GM21528 (cell line): ENCODE data around the gene RPL3.

ENCODE experiments used
- ATAC-seq: cut with Tn5 transposase; IDR thresholded peaks from one replicate; pipeline ENCODE4 v1.9.1; 2021; ENCODE audit warnings: mild to moderate bottlenecking, moderate library complexity; ENCODE audit not compliant: unreplicated experiment, low FRiP score

The RPL3 gene

DNA sequence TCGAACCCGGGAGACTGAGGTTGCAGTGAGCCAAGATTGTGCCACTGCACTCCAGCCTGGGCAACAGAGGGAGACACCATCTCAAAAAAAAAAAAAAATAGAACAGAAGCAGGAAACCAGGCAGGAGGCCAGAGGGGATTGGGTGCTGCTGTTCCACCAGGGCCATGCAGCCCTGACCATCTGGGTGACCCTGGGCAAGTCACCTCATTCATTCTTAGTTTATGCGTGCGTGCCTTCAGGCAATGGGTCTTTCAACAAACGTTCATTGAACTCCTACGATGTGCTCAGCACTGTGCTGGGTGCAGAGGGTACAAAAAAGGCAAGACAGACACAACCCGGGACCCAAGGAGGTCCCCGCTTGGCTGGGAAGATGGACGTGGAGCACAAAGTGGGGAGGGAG is 18.3 kb downstream of the RPL3 start:
- ATAC-seq, result no peak

DNA sequence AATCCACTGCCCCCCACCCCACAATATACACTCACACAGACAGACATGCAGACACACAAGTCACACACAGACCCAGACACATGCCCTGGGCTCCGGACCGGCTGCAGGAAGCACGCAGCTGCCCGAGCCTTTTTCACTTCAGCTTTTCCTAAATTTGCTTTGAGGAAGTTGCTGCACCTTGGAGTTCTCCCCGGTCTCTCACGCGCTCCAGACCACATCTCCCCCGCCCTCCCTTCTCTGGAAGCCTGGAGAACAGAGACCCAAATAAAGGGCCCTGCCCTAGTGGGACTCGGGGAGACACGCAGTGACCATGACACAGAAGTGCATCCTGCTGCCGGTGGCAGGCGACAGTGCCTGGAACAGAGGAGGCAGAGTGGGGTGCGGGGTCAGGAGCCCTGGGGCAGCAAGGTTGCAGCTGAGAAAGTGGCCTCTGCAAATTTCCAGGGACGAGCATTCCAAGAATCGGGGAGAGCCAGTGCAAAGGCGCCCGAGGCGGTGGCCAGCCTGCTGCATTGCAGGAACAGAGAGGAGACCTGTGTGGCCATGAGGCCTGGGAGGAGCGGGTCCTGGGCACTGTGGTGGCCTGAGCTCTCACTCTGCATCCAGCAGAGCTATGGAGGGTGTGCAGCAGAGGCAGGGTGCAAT is 19.1 kb downstream of the RPL3 start:
- ATAC-seq, result no peak

DNA sequence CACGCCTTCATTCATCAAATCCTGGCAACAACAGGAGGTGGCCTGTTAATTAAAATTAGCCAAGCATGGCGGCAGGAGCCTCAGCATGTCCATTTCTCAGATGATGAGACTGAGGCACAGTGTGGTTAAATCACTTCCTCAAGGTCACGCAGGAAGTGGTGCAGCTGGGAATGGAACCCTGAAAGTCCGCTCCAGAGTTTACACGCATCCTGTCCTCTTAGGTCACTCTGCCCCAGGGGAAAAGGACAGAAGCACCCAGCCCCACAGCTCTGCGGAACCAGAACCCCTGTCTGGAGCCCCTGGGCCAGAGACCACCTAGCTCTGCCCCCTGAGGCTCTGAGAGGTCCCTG is 19.6 kb downstream of the RPL3 start:
- no peak for ATAC-seq

DNA sequence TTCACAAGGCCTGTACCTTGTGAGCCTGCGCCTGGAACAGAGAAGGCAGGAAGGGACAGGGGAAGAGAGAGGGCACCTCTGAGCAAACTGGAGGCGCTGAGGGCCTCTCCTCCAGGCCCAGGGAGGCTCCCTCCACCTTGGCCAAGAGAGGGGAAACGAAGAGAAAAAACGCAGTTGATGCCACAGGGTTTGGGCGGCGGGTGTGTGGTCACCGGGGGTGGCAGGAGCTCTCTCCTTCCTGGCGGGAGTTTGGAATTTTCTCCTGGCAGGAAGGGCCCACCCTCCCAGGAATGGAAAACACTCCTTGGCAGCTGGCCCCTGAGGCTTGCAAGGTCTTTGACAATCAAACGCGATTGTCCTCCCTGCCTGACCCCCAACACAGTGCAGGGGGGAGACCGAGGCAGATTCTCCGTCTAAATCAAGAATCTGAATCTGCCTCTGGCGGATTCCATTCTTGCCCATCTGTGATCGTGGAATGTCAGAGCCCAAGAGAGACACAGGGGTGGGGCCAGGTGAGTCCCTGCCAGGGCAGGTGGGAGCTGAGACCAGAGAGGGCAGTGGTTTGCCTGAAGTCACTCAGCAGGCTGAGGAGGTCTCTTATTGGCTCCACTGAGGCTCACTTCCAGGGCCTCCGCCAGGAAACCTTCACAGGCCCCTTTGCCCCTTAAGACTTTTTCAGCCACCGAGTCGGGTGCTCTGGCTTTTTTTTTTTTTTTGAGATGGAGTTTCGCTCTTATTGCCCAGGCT is 21.0 kb downstream of the RPL3 start:
- no peak for ATAC-seq

DNA sequence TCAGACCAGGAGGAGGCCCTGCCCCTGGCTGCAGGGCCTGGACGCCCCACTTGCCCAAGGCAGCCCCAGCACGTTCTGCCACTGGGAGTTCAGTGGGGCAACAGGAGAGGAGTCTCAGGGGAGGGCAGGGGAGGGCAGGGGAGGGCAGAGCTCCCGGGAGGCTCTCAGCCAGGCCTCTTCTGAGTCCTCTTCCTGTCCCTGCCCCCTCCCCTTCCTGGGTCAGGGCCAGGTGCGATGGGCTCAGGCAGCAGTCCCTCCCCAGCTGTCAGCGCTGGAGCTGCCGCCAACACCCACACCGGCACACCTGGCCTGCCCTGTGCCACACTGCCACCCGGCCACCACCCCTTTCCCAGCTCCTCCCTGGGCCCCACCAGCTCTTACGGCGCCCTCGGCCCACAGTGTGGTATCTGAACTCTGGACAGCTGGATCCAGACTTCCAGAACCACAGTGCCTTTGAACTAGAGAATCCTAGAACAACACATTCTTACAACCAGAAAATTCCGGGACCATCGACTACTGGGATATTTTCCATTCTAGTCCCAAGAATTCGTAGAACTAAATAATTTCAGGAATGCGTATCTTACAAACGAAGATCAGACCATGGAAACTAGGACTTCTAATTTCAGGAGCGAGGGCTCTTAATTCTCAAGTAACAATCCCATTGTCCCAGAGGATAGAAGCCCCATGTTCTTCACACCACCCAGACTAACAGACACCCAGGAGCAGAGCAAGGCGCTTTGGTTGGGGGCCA is 21.8 kb downstream of the RPL3 start:
- no peak for ATAC-seq

DNA sequence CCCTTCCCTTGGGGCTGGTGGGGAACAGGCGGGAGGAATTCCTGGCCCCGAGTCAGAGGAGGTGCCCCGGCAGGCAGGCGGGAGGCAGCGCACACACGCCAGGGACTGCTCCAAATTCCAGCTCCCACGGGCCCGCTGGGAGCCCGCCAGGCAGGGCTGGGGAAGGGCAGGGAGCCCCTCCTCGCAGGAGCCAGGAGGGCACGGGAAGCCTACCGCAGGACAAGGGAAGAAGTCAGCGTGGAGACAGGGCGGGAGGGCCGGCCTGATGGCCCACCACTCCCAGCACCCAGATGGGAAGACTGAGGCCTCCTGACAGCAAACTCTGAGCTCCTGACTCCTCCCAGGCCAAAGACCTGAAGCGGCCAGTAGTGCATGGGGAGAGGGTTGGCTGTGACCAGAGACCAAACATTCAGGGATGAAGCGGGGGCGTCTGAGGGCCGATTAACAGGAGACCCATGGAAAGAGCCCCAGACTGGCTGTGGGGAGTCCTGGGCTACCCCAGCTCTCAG is 22.4 kb downstream of the RPL3 start:
- no peak for ATAC-seq

DNA sequence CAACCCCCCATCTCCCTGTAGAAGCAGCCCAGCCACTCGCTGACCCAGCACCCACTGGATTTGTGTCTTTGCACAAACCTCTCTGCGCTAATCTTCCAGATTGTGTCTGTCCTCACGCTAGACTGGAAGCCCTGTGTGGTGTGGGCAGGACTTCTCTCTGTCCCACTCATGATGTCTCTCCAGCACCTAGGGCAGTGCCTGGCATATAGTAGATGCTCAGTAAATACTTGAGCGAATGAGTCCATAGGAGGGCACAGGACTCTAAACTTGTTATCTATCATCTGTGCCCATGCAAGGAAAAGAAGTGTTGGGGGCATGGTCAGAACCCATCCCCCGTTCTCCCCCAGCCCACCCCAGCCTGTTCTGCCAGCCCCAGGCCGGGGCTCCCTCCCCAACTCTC is 22.9 kb downstream of the RPL3 start:
- ATAC-seq, result no peak

DNA sequence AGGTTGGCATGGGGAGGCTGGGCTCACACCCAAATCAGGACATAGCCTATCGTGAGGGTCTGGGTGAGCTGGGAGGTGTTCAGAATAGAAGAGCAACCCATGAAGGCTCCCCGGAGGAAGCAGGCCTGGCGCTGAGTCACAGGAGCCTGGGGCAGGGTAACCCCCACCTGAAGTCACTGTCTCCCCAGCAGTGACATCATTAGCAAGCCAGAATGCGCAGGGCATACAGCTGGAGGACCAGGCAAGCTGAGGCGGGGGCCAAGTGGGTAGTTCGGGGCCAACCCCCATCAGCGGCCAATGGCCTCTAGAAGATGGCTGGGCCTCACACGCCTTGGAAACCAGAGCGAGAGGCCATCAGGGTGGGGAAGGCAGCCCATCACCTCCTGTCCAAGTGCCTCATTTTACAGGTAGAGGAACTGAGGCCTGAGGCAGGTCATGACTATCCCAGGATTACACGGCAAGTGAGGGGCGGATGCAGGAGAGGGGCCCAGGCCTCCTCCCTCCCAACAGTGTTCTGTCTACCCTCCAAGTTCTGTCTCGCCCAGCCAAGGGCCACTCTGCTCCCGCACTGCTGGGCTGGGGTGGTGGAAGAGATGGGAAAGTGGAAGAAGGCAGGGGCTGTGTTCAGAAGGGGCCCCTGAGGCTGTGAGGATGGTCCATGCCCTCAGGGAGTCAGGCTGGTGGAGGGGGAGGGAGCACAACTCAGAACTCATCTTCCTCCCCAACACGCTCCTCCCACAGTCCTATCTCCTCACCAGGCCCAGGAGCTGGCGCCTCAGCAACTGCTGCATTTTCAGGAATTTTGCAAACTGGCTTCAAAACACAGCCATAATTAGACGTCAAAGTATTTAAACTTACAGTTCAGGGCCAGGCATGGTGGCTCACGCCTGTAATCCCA is 24.6 kb downstream of the RPL3 start:
- ATAC-seq, result no peak

DNA sequence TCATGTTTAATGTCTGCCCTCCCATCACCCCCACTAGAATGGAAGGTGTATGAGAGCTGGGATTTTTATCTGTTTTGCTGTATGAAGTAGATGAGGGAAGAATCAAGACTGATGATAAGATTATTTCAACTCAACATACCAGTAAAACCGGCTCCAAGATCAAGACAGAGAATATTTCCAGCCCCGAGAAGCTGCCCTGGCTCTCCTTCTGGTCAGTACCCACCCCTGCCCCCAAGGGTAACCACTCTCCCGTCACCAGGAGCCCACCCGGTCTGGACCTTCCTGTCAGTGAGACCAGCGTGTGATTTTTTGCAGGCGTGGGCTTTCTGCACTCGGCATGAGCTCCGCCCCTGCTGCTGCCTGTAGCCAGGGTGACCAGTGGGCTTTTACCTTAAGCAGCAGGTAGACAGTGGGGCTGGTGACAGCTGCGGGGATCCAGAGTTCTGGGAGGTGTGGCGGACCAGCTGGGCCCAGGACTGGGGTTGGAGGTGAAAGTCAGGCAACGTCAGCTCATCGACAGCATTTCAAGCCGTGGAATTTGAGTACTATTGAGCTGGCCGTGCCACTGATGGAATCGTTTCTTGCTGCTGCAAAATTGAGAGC is 25.6 kb downstream of the RPL3 start:
- no peak for ATAC-seq

DNA sequence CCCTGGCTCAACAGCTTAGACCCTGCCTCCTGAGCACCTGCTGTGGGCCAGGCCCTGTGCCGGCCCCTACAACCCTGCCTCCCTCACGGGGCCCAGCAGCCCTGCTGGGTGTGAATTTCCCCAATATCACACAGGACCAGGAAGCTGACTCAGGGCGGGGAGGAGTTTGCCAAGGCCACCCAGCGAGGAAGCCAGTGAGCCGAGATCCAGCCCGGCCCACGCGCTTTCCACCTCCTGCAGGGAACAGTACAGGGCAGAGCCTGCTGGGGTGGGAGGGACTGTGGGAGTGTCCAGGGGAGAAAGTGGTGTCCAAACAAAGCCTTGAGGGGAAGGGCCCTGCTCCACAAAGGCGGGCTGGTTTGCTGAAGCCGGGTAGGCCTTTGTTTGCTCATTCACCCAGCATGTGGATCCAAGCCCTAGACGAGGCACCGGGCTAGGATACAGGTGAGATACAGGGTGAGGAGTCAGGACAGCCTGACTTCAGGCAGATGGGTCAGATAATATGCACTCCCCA is 26.8 kb downstream of the RPL3 start:
- no peak for ATAC-seq

DNA sequence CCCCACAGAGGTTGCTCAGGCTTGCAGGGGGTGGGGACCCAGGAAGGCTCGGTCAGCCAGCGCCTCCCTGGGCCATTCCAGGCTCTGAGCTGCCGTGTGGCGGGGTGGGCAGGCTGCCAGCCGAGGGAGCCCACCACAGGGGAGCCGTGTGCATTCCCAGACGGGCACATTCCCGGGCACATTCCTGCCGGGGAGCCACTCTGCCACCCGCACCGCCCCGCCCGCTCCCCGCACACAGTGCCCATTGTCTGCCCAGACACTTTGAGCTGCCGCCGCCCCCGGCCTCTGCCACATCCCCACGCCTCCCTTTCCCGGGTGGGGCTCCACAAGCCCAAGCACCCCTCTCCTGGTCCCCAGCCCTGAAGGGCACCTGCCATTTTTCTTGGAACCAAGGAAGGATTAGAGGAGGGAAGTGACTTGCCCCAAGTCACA is 27.4 kb downstream of the RPL3 start:
- ATAC-seq, result no peak

DNA sequence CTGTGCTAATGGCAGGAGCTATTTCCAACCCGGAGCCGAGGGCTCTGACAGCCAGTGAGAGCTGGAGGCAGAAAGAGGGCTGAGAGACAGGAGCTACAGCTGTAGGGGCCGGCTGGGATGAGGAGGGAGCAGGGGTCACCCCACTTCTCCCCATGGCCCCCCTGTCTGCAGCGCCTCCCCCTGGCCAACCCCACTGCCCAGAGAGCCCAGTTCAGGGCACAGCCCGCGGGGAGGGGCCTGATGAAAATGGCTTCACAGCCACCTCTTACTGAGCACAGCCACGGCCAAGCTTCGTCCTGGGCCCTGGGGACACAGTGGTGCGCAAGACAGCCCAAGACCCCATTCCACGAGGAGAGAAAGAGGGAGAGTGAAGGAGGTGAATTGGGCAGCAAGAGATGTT is 27.9 kb downstream of the RPL3 start:
- no peak for ATAC-seq

DNA sequence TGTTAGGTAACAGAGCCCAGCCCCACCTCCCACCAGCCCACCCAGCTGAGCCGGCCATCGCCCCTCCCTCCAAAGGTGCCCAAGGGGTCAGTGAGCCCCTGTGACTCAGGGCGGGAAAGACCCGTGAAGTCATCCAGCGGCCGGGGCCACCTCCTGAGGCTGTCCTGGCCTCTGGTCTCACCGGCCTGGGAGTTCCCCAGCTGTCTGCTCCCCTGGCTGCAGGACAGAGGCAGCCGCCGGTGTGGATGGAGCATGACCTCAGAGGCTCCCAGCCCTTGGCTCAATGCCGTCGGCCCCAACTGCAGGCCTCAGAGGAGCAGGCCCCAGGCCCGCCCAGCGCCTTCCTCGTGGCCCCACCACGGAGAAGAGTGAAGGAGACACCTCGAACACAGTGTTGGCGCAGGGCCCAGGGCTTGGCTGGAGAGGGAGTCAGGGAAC is 28.7 kb downstream of the RPL3 start:
- no peak for ATAC-seq

DNA sequence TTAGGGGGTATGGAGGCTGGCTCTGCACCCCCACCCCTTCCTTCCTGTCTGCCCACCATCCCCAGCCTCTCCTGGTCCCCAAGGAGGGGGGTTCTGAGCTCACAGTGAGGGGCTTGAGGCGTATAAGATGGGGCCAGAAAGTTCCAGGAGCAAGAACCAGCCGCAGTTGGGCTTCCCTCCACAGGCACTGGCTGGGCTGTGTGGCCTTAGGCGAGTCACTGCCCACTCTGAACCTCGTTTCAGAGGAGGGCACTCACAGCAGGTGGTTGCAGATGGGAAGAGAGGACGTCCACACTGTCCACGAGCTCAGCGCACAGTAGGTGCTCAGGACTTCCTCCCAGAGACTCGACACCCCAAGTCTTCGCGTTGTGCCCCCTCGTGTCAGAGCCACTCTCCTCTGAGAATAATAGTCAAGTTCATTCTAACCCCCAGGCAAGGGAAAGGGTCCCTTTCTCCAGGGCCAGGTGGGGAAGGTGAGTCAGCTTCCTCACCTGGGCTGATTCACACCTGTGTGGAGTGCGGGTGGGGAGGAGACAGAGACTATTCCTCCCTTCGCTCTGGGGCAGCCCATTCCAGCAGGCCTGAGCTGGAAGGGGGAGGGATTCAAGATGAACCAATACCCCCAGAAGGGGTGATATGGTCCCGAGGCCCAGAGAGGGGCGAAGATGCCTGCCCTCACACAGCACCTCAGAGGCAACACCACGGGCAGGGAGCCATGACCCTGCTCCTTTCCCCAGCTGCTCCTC is 29.3 kb downstream of the RPL3 start:
- ATAC-seq, result no peak

DNA sequence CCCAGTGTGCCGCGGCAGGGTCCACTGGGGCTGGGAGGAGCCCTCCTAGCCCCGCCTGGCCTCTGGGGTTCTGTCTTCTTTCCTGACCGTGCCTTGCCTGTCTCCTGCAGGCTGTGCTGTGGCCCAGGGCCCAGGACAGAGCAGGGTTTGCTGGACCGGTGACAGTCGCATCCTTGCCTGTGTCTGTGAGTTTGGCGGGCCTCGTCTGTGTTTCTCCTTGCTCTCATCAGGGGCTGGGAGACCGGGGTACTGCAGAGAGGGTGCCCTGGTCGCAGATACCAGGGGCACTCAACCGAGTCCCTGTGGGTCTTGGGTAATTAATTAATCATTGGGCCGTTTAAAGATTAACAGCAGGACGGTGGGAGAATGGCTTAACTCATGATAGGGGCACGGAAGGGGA is 29.9 kb downstream of the RPL3 start:
- no peak for ATAC-seq

DNA sequence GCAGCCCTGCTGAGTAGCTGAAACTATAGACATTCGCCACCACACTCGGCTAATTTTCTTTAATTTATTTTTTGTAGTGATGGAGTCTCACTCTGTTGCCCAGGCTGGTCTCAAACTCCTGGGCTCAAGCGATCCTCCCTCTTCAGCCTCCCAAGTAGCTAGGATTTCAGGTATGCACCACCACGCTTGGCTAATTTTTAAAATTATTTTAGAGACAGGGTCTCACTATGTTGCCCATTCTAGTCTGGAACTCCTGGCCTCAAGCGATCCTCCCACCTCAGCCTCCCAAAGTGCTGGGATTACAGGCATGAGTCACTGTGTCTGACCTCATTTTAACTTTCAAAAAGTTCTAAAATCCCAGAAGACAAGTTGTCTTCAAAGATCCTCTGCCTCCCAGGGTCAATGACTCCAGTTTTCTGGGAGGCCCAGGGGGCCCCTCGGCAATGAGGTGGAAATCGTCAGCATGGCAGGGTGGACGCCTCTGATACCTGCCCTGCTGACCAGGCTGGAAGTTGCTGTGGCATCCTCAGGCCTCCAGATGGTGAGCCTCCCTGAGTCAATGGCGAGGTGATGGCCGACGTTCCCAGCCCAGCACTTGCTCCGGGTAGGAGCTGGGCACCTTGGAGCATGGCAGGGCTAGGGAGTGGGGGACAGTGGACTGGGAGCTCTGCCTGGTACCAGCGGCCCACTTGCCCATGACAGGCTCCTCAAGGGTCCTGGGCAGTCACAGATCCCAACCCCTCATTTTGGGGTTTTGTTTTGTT is 31.1 kb downstream of the RPL3 start:
- ATAC-seq, result no peak

DNA sequence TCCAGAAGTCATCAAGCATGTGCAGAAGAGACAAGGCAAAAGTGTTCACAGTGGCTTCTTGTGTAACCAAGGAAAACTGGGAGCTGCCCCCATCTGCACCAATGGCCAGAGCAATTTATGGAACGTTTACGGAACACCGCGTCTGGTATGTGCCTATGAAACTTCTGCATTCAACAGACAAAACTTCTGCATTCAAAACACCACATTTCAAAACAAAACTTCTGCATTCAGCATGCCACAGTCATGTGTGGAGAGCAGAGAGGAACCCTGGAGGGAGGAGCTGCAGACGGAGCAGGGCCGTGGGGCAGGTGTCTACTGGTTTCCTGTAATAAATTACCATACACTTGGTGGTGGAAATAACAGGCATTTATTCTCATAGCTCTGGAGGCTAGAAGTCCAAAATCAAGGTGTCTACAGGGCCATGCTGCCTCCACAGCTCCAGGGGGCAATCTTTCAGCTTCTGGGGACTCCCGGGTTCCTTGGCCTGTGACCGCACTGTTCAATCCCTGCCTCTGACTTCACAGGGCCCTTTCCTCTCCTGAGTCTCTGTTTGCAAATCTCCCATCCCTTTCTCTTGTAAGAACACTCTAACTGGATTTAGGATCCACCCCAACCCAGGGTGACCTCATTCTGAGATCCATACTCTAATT is 32.2 kb downstream of the RPL3 start:
- ATAC-seq, result no peak

DNA sequence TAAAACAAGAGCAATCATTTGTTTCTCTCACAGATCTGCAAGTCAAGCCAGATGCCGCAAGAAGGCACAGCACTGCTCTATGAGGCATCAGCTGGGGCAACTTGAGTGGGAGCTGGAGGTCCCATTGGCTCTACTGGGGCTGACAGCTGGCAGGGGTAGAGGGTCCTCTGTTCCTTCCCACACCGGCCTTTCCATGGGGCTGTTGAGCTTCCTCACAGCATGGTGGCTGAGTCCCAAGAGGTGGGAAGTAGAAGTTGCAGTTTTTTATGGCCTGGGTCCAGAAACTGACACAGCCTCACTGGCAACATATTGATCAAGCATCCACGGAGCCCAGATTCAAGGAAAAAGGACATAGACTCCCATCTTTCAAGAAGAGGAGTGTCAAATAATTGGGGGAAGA is 34.4 kb downstream of the RPL3 start:
- no peak for ATAC-seq
